GM18951 (cell line): Measurements from ENCODE around the gene CYB561D2.
A peak's percentile ranks its signal among the peaks of the same experiment; 100 is the strongest.

ENCODE experiments used
- POLR2A ChIP-seq: IDR thresholded peaks from 4 replicates; pipeline ENCODE4 v1.6.1; 2011; ENCODE audit warnings: mild to moderate bottlenecking; ENCODE audit not compliant: insufficient read length, insufficient read depth; ENCODE audit errors: extremely low read depth
- in situ Hi-C: fragments of 300-500 bp; cut with MboI; formaldehyde crosslinking; loops from one replicate; pipeline ENCODE4 v1.12.0; 2022; ENCODE audit warnings: low sequenced_read_pairs, mixed read lengths, inconsistent platforms; ENCODE audit not compliant: unreplicated experiment

The CYB561D2 gene

GRCh38 chr3:50326182-50326541, 24.5 kb upstream of the CYB561D2 start:
- TF ChIP-seq POLR2A: no peak
- in situ Hi-C loops: no loop called here

GRCh38 chr3:50327129-50327528, 23.5 kb upstream of the CYB561D2 start:
- in situ Hi-C loops: no loop called here
- TF ChIP-seq POLR2A: no peak

- in situ Hi-C loops: no loop called here
- TF ChIP-seq POLR2A: peak; percentile 84
Measured at GRCh38 chr3:50327943-50328691, 22.5 kb upstream of the CYB561D2 start, which contains the start of gene TUSC2. Gene TUSC2, minus strand, starts transcription at chr3:50328223. Its CDS starts 124 bp downstream, at chr3:50328099.

GRCh38 chr3:50330330-50330729, 20.3 kb upstream of the CYB561D2 start:
- no peak for TF ChIP-seq POLR2A
- in situ Hi-C loops: no loop called here

GRCh38 chr3:50331364-50331907, 19.2 kb upstream of the CYB561D2 start:
- no peak for TF ChIP-seq POLR2A
- in situ Hi-C loops: no loop called here

GRCh38 chr3:50333744-50334328, 16.8 kb upstream of the CYB561D2 start:
- no peak for TF ChIP-seq POLR2A
- in situ Hi-C loops: no loop called here

- in situ Hi-C loops: no loop called here
- no peak for TF ChIP-seq POLR2A
Measured at GRCh38 chr3:50334339-50335075, 16.2 kb upstream of the CYB561D2 start.

- no peak for TF ChIP-seq POLR2A
- in situ Hi-C loops: no loop called here
Measured at GRCh38 chr3:50336452-50337174, 14.0 kb upstream of the CYB561D2 start.

GRCh38 chr3:50337175-50337861, 13.3 kb upstream of the CYB561D2 start:
- peak; percentile 90 for TF ChIP-seq POLR2A
- in situ Hi-C loops: no loop called here

- TF ChIP-seq POLR2A: no peak
- in situ Hi-C loops: no loop called here
Measured at GRCh38 chr3:50338965-50339364, 11.7 kb upstream of the CYB561D2 start.

GRCh38 chr3:50339485-50340146, 11.0 kb upstream of the CYB561D2 start:
- no peak for TF ChIP-seq POLR2A
- in situ Hi-C loops: loop anchor here (10.0 kb wide), 1 partner anchor 205 kb away; no protein-coding TSS in a partner anchor

GRCh38 chr3:50340147-50340447, 10.6 kb upstream of the CYB561D2 start:
- in situ Hi-C loops: loop anchor here (10.0 kb wide), 1 partner anchor 205 kb away; no protein-coding TSS in a partner anchor
- no peak for TF ChIP-seq POLR2A
